ENCODE results near the gene TDRD1.

The TDRD1 gene

DNA sequence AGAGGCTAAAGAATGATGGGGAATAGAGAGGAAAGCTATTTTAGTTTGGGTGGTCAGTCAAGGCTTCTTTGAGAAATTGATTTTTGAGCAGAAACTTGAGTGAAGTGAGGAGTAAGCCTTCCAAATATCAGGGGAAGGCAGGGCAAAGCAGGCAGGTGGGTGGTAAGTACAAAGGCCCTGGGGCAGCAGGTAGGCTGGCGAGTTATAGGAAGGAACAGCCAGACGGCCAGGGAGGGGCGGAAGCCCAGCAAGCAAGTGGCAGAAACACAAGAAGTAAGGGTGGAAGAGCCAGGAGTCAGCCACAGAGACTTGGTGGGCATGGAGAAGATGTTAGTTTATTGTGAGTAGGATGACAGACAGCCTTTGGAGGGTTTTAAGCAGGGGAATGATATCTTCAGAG lies 94.8 kb downstream of the TDRD1 start:
- DNase-seq, result no peak

DNA sequence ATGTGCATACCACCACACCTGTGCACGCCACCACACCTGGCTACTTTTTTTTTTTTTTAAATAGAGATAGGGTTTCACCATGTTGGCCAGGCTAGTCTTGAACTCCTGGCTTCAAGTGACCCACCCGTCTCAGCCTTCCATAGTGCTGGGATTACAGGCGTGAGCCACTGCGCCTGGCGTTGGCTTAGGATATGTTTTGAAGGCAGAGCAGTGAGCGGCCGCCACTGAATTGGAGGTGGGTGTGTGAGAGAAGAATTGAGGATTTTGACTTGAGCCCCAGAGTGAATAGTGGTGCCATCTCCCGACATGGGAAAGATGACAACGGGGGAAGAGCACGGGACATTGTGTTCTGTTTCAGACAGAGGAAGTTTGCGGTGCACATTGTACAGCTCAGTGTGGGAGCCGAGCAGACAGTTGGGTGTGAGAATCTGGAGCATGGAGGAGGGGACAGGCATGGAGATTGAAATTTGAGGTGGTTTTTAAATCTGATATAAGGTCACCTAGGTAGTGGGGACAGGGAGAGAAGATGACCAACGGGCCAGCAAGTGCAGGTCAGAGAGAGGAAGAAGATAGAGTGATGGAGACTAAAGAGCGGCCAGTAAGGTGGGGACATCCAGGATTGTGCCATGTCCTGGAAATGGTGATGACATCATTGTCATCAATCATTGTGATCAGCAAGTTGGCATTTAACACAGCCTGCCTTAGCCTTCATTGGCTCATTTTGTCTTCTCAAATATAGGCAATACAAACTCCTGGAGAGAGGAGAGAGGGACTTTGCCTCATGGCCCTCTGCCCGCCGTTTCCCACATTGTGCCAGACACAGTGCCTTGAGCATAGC lies 95.7 kb downstream of the TDRD1 start:
- DNase-seq, result no peak

DNA sequence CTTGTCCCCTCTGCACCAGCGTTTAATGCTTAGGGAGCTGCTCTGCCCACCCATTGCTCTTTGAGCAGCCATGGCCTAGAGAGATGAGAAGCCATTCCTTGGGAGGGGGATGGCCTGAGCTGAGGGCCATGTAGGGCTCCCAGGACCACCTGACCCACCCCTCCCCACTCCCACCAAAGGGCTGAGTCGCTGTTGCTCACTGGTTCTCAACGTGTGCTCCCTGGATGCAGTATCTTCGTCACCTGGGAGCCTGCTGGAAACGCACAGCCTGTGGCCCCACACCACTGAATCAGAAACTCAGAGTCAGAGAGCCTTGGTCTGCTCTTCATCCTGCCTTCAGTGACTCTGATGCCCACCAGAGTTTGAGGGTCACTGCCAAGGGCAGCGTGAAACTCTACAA lies 96.9 kb downstream of the TDRD1 start:
- no peak for DNase-seq

DNA sequence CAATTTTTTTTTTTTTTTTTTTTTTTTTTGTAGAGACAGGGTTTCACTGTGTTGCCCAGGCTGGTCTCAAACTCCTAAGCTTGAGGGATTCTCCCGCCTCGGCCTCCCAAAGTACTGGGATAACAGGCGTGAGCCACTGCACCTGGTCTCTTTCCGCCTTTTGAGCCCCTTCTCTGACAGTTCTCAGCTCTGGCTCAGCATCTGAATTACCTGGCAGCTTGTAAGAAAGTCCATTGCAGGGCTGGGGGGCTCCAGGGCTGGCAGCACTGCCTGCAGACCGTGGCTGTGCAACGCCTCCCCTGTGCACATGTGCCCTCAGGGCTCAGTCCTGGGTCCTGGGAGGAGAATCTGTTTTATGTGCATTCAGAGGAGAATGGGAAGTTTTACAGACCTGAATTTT lies 97.5 kb downstream of the TDRD1 start:
- no peak for DNase-seq

DNA sequence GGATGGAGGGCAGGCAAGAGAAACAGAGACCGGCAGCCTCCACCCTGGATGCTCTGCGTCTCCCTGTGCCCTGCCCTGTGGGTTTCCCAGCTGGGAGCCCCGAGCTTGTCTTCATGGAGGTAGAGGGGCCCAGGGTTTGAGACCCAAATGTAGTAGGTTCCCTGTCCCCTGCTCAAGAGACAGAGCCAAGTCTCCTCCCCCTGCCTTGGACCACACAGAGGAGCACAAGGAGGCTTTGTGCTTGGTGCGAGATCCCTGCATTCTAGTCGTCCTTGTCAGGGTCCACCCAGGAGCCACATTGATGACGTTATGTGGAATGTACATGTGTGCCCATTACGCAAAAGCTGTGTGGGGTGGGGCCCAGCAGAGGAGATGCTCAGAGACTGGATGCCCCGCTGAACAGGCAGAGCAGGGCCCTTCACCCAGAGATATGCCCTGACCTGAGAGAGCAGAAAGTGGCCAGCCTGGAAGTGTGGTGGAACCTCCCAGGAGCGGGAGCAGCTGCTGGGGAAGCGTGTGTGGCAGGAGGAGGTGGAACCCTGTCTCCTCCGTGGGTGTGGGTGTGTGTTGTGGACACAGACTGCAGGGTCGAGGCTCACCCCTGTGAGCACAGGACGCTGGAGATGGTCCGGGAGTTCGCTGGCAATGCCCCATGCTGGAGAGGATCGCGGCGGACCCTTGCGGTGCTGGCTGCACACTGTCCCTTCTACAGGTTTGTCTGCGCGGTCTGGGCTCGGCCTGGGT lies 99.2 kb downstream of the TDRD1 start:
- no peak for DNase-seq

DNA sequence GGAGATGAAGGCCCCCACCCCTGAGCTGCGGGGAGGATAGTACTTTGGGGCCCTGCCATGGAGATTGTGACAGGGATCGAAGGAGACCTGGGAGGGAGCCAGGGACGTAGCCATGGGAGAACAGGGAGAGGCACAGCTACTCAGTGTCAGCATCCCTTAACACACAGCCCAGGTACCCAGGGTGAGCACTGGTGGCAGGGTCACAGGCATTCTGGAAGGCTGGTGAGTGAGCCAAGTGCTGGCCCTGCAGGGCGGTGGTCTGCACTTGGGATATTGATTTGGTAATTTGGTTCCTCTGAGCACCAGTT lies 99.7 kb downstream of the TDRD1 start:
- DNase-seq, result no peak

DNA sequence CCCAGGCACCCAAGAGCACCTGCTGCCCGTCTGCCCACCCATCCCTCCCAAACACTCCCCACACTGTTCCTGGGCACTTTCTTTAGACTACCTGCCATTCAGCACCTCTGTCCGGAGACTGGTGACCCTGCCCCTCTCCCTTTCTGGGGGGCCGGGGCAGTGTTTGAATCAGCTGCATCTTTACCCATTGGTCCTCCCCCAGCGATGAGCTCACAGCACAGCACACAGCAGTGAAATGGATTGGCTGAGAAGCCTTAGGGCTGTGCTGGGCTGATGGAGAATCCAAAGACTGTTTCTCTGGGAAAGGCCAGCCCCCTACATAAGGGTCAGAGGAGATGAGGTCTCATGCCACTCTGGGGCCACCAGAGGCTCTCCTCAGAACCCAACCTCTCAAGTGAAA lies 100.1 kb downstream of the TDRD1 start:
- no peak for DNase-seq

DNA sequence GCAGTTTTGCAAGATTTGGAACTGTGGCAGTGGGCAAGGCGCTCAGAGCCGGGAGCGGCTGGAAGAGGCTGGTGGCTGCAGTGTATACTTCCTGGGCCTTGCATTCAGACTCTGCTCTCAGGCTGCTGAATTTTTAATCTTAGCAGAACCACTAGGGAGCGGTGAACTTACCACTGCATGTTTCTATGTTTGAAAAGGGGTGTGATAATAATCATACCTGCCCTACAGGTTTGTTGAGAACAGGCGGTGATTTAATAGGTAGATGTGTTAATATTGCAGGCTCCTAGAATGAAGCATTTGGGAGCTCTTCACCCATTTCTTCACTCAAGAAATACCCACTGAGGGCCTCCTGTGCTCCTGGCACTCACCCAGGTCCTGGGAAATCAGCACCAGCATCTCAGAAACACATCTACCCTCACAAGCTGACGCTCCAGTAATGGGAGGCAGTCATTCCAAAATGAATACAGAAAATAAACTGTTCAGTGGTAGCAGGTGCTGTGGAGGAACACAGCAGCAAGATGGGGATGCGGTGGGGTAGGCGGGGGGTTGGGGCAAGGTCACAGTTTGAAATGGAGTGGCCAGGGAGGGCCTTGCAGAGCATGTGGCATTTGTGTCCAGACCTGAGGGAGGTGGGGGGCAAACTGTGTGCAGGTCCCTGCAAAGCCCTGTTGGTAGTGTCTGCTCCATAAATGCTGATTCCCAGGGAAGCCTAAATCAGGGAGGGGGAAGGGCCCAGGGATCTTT lies 100.9 kb downstream of the TDRD1 start:
- no peak for DNase-seq

DNA sequence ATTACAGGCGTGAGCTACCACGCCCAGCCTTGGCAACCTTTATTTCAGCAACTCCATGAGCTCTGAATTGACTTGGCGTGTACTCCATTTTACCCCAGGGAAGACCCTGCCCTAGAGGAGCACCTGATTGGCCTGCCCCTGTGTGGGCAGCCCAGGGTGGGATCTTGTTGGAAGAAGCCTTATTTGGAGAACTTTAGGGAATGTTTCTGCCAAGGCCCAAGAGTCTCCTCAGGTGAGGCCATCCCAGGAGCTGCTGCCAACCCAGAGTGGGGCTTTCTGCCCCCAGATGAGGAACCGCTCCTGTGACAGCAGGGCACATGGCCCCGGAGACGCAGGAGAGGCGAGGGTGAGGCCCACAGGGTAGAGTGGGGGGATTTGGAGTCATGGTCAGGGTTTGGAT lies 101.9 kb downstream of the TDRD1 start:
- DNase-seq, result no peak

DNA sequence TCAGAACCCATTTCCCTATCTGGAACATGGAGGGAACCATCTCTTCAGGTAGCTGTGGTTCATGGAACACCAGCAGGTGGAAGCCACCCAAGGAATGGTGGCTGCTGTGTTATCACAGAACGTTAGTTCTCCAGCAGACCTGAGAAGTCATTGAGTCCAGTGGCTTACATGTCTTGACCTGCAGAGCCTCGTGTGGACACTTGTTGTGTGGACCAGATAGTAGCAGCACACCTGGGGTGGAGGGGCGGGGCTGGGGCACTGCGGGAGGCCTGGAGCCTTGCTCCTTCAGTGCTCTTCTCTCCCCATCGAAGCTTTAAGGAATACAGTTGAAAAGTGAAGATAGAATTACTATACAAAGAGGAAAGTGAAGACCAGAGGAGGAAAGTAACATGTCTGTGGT lies 102.3 kb downstream of the TDRD1 start:
- DNase-seq, result no peak

Data from amniotic stem cell (primary cell).